Activated CD8-positive, alpha-beta memory T cell treated with anti-CD3 and anti-CD28 coated beads, Interleukin-2, amount 50 U/mL, for 1 hour (primary cell): ENCODE data around the gene CTNND2.
"Not testable (repeated sequence)": the region's sequence is repeated elsewhere in the genome, so short reads cannot be mapped to it uniquely, and the experiment has no call there.

ENCODE experiments used
- DNase-seq: peaks from one replicate; pipeline ENCODE4 v3.0.0-alpha.2; 2020; ENCODE audit errors: extremely low read depth

The CTNND2 gene

DNA sequence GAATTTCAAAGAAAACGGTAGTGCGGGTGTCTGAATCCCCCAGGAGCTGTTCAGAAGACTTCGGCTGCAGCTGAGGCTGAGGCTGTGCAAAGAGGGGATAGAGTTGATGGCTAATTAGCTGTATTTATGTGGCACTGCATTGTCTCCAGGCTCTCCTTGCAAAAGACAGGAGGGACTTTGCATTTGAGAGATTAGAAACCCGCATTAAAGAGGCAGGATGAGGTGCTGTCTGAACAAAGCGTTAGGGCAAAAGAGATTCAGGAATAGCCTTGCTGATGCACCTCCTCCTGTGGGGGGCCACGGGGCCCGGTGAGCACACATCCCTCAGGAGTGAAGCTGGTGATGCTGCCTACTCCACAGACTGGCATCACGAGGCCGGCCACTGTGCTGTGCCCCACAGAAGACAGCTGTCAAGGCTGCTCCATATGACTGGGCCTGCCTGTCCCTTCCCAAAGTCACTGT, 799.6 kb downstream of the CTNND2 start:
- DNase-seq: no peak

DNA sequence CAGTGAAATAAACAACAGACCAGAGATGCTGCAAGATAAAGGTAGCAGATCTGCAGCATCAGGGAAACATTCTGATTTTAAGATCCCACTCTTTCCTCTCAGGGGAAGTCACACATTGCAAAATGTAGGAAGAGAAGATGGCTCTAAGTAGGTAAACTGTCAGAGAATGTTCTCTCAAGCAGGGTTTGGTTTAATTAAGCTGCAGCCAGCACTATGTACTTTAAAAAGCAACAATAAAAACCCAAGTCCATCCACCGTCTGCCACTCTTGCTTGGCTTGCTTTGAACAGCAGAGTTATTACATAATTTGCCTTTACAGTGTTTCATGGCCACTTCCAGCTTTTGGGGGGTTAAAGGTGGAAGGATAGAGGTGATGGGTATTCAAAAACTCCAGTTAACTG, 800.0 kb downstream of the CTNND2 start:
- DNase-seq: no peak

DNA sequence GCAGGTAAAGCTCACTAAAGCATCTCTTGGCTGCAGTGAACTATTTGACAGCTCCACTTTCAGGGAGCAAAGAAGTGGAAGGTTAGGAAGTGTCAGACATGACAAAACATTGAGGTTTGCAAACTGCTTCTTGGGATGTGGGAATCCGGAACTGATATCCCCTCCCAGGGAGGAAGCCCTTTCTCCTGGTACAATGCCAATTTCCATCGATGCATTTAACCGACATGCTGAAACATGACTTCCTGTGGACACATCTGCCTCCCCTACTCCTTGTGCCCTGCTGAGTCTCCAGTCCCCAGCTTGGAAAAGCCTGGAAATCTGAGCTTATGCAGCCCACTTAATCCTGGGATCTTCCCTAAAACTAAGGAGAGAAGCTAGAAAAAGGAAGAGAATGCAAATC, 820.1 kb downstream of the CTNND2 start:
- no peak for DNase-seq

DNA sequence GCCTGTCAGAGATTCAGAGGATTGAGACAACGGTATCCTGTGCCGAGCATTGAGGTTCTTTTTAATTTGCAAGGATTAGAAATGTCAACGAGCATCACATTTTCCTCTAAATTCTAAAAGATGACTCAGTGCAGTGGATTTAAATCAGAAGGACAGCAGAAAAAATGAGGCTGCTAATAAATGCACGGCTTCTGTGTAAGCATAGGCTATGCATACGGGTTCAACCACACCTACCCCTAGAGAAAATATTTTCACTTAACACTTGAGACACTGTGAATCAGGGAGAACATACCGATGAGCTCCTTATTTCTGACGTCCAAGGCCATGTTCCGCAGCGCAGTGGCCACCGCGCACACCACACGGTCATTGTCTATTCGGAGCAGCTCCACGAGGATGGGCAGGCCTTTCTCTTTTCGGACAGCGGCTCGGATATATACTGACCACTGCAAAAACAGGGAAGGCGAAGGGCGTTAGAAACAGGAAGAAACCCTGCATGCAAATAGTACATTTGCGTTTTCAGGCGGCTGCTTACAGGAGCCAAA, 821.8 kb downstream of the CTNND2 start:
- DNase-seq: no peak

GRCh38 chr5:11076945-11077613, 827.2 kb downstream of the CTNND2 start:
- no peak for DNase-seq

DNA sequence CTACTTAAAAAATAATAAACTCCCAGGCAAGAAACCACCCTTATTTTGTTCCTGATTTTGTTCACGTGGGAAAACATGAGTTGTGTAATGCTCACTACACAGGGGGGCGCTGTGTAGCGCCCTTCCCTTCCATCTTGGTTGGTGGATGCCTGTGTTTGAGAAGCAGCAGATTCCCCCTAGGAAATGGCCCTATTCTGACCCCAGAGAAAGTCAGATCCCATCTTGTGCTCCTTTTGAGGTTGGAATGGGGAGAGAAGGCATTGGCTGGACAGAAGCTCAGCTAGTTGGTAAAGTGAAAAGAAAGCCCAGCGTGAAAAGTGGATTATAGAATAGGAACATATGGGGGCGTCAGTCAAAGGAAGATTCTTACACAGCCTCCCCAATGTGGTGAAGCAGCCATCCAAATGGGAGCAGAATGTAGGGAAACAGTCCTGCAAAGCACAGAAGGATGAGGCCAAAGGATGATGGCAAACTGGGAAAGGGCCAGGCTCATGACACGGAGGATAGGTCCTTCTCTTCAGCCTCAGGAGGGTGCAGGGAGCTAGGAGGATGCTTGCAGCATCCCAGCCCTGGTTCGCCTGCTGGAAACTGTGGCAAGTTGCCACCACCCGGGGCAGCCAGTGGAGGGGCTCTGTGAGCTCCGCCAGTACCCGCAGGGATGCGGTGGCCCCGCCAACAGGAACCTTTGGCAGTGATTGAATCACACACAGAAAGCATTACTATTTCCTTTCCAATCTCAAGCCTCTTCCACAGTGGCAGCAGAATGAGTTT, 829.0 kb downstream of the CTNND2 start:
- no peak for DNase-seq

- DNase-seq: no peak
Measured at GRCh38 chr5:11072568-11072967, 831.7 kb downstream of the CTNND2 start.

DNA sequence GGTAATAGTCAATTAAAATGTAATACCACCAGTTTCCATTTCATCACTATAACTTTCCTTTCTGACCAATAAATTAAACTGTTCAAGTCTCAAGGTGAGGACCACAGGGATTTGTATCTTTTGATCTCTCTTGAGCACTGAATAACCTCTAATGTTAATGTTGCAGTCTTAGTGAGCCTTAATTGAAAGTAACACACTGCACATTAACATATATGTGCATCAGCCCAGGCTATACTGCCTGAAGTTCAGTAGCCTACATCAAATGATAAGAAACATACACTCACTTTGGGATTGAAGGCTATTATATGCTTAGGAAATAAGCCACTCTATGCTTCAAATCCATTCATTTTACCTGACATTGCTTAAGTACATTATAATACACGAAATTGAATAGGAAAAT, 832.2 kb downstream of the CTNND2 start:
- no peak for DNase-seq

GRCh38 chr5:11069041-11069440, 835.2 kb downstream of the CTNND2 start:
- no peak for DNase-seq

GRCh38 chr5:11065723-11066122, 838.5 kb downstream of the CTNND2 start:
- not testable (repeated sequence) for DNase-seq

- no peak for DNase-seq
Measured at GRCh38 chr5:11064763-11065450, 839.3 kb downstream of the CTNND2 start.

DNA sequence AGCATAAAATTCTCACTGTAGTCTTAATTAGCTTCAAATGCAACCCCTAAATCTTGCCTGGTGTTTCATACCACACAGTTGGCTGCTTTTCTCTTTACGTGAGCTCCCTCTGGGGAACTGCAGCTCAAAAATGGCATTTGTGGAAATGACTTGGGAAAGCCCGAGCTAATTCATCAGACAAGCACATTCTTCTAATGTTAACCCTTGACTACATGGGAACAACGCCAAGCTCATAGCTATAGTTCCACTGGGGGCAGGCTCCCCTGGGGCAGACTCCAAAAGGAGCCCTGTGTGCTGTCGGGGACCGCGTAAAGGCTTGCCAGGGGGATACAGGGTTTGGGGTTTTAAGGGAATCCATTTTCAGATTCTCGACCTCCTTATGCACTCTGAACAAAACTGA, 841.8 kb downstream of the CTNND2 start:
- no peak for DNase-seq

DNA sequence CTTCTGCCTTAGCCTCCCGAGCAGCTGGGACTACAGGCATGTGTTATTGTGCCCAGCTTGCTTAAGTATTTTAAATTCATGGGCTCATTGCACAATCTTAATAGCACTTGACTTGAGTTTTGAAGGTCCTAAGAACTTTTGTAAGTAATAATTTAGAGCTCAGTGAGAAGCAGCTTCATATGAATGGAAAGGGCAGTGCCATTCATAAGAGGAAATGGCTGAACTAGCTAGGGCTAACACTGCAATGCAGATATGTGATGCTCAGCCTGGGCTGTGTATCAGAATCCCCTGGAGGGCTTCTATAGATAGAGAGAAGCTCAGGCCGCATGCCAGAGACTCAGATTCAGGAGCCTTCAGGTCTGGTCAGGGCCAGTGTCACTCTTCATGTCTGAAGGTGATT, 847.7 kb downstream of the CTNND2 start:
- no peak for DNase-seq

GRCh38 chr5:11054014-11054413, 850.2 kb downstream of the CTNND2 start:
- no peak for DNase-seq

DNA sequence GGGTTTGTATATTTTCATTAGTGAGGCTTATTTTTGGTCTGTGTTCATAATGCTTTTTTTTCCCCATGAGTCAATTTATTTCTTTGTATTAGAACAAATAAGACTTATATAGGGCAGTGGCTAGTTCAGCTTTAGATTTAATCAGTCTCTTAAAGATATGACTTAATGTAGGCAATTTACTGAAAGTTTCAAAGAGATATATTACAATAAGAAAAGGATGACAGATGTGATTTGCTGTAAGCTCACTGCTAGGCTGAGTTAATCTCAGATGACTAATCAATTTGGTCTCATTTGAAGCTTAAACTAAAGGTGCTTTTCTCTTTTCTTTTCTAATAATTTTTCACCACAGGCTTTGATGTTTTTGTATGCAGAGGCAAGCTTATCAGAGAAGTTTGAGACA, 851.4 kb downstream of the CTNND2 start:
- DNase-seq: no peak

- no peak for DNase-seq
Measured at GRCh38 chr5:11050596-11051304, 853.5 kb downstream of the CTNND2 start.

DNA sequence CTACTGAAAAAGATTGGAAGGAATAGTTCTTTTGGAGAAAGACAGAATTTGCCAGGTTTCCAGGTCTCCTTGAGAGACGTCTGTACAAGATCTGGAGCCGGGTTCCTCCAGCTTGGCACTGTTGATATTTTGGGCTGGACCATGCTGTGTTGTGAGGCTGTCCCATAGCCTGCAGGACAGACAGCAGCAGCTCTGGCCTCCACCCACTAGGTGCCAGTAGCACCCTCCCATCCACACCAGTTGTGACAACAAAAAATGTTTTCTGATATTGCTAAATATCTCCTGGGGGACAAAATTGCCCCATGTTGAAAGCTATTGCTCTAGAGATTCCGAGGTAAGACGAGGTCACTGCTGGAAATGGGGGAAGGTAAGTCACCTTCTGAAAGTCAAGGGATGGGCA, 855.5 kb downstream of the CTNND2 start:
- no peak for DNase-seq

DNA sequence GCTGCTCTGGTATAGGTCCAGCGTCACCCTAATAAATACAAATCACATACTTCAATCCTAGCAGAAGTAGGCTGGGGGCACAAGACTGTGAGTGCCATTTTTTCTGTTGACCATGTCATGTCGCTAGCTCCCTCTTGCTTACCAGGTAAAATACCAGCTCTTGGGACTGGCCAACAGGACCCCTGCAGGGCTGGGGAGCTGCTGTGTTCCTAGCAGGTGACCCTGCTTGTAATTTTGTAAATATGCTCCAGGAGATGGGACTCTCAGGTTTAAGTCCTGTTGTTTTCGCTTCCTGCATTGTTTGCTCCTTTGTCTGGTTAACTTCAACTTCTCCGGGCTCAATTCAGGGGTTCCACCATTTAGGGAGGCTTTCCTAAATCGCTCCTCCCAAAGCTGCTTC, 856.6 kb downstream of the CTNND2 start:
- no peak for DNase-seq

GRCh38 chr5:11047030-11047429, 857.2 kb downstream of the CTNND2 start:
- DNase-seq: no peak

- DNase-seq: no peak
Measured at GRCh38 chr5:11046160-11046559, 858.1 kb downstream of the CTNND2 start.

GRCh38 chr5:11045411-11045810, 858.8 kb downstream of the CTNND2 start:
- no peak for DNase-seq

DNA sequence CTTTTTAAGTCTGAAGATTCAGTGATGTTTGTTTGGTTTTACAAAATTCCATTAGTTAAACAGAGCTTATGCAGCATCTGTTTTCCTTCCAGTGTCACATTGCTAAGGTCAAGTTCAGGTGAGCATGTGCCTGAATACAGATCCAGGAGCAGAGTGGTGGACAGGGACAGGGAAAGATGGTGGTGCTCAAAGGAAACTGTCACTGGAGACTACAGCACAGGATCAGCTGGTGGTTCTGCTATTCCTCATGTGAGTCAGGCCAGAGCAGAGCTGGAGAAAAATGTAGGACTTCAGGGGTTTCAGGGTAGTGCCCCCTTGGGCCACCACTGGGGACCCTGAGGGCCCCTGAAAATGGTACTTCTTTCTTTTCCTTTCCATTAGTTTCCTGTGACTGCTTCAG, 859.7 kb downstream of the CTNND2 start:
- DNase-seq: no peak
